GM12878 (cell line): ENCODE measurements around the gene EPGN. TPM values are rescaled to one million over a fixed set of nuclear protein-coding genes. Genes with fewer than 3 reads are reported as not detected.

ENCODE experiments used
- ATAC-seq: fragments of 200-7000 bp; cut with Tn5 transposase; 3 replicates; pipeline ENCODE4 v1.9.1; 2020; ENCODE audit warnings: mild to moderate bottlenecking, moderate library complexity
- BruUV-seq: library from RNA; stranded (reverse); fragments of 400-500 nt; replicated peaks from 2 replicates; lab custom pipeline; 2021; lab: Mats Ljungman, UMichigan
- CTCF ChIA-PET: fragments of 300-600 bp; sonication (Branson Sonifier 250); formaldehyde crosslinking; extraction: SDS; loops from one replicate; lab custom pipeline; 2021; ENCODE audit warnings: inconsistent platforms; lab: Yijun Ruan, JAX
- POLR2A ChIA-PET: fragments of 350-600 bp; formaldehyde crosslinking; extraction: SDS; loops from one replicate; lab custom pipeline; 2021; ENCODE audit warnings: inconsistent platforms; lab: Charles Lee
- RAD21 ChIA-PET: fragments of 300-600 bp; sonication (Branson Sonifier 250); formaldehyde crosslinking; loops from one replicate; lab custom pipeline; 2023; ENCODE audit warnings: antibody characterized with exemption; ENCODE audit not compliant: unreplicated experiment; lab: Charles Lee
- SMC1A ChIA-PET: fragments of 300-600 bp; sonication (Branson Sonifier 250); formaldehyde crosslinking; loops from one replicate; lab custom pipeline; 2023; ENCODE audit not compliant: unreplicated experiment, uncharacterized antibody; lab: Charles Lee
- DNase-seq: peaks from one replicate; pipeline ENCODE4 v3.0.0-alpha.2; 2011; ENCODE audit warnings: low read depth, low spot score
- FAIRE-seq: peaks from 3 replicates; lab custom pipeline; 2011; peaks lifted over from hg19 to GRCh38; lab: Jason Lieb, UNC
- H2AFZ ChIP-seq: 2 replicates; pipeline ENCODE4 v1.6.0; 2011; ENCODE audit warnings: low read depth, low read length, control low read depth; ENCODE audit not compliant: control insufficient read depth
- H3K27ac ChIP-seq: 2 replicates; pipeline ENCODE4 v1.5.1; 2011; ENCODE audit warnings: control low read depth; ENCODE audit not compliant: control insufficient read depth, insufficient read depth
- H3K27me3 ChIP-seq, 2 experiments: replicated peaks in 1 of 2; 2 replicates each; pipeline versions ENCODE4 v1.6.0 to v1.6.1; 2011; ENCODE audit warnings: low read length in 1 of 2; ENCODE audit not compliant: control insufficient read depth in 2 of 2, insufficient read depth in 2 of 2
- H3K36me3 ChIP-seq, 2 experiments: 2 replicates each; pipeline ENCODE4 v1.5.1; 2011; ENCODE audit warnings: low read length in 1 of 2; ENCODE audit not compliant: control insufficient read depth in 2 of 2, insufficient read depth in 2 of 2
- H3K4me1 ChIP-seq: 2 replicates; pipeline ENCODE4 v1.6.1; 2011; ENCODE audit warnings: mild to moderate bottlenecking, low read length, moderate library complexity, mixed read lengths; ENCODE audit not compliant: control insufficient read depth, insufficient read depth
- H3K4me2 ChIP-seq: 2 replicates; pipeline ENCODE4 v1.6.0; 2011; ENCODE audit warnings: control low read depth; ENCODE audit not compliant: control insufficient read depth, insufficient read depth
- H3K4me3 ChIP-seq: fragments of 200-600 bp; sonication (generic); 2 replicates; pipeline ENCODE4 v1.5.1; 2016
- H3K79me2 ChIP-seq: 2 replicates; pipeline ENCODE4 v1.6.0; 2011; ENCODE audit warnings: low read length; ENCODE audit not compliant: control insufficient read depth, insufficient read depth
- H3K9ac ChIP-seq: 2 replicates; pipeline ENCODE4 v1.8.0; 2011; ENCODE audit warnings: low read length, control low read depth, mixed read lengths; ENCODE audit not compliant: control insufficient read depth, insufficient read depth
- H3K9me3 ChIP-seq: replicated peaks from 3 replicates; pipeline ENCODE4 v1.5.1; 2011; ENCODE audit warnings: mild to moderate bottlenecking, low read length; ENCODE audit not compliant: control insufficient read depth, insufficient read depth
- H4K20me1 ChIP-seq: 2 replicates; pipeline ENCODE4 v1.6.0; 2011; ENCODE audit not compliant: control insufficient read depth, insufficient read depth
- FOXK2 ChIP-seq: fragments of 450-650 bp; IDR thresholded peaks from 2 replicates; pipeline ENCODE4 v1.6.1; 2017; ENCODE audit warnings: mild to moderate bottlenecking, moderate library complexity
- IKZF1 ChIP-seq: fragments of 450-650 bp; conservative IDR thresholded peaks from 2 replicates; pipeline ENCODE4 v1.6.1; 2017; ENCODE audit warnings: antibody characterized with exemption, mild to moderate bottlenecking
- JUND ChIP-seq: IDR thresholded peaks from 2 replicates; pipeline ENCODE4 v1.6.1; 2012; ENCODE audit warnings: low read depth, mild to moderate bottlenecking, low read length, improper control_type of control experiment, moderate library complexity
- POLR2AphosphoS2 ChIP-seq: IDR thresholded peaks from 2 replicates; pipeline ENCODE4 v1.6.1; 2011; ENCODE audit warnings: low read depth, mild to moderate bottlenecking, low read length, improper control_type of control experiment, moderate library complexity
- RAD21 ChIP-seq: IDR thresholded peaks from 2 replicates; pipeline ENCODE4 v1.6.1; 2011; ENCODE audit warnings: mild to moderate bottlenecking, low read depth, low read length, moderate library complexity; ENCODE audit not compliant: insufficient read depth
- SPI1 ChIP-seq: IDR thresholded peaks from 2 replicates; pipeline ENCODE4 v1.6.1; 2011; ENCODE audit warnings: low read depth, mild to moderate bottlenecking, low read length, moderate library complexity, borderline replicate concordance; ENCODE audit not compliant: insufficient read depth
- SUPT20H ChIP-seq: IDR thresholded peaks from 2 replicates; pipeline ENCODE4 v1.6.1; 2011; ENCODE audit warnings: low read depth, mild to moderate bottlenecking, low read length, moderate library complexity, borderline replicate concordance; ENCODE audit not compliant: control insufficient read depth
- TCF12 ChIP-seq: IDR thresholded peaks from 2 replicates; pipeline ENCODE4 v1.6.1; 2011; ENCODE audit warnings: low read depth, mild to moderate bottlenecking, low read length
- ZBED1 ChIP-seq: IDR thresholded peaks from 2 replicates; pipeline ENCODE4 v1.6.1; 2016; ENCODE audit warnings: borderline replicate concordance
- WGBS: methylation state at CpG from one replicate; pipeline ENCODE4 v1.1.6; 2016; ENCODE audit warnings: low lambda C conversion rate; ENCODE audit not compliant: insufficient replicate concordance, insufficient coverage; ENCODE audit errors: missing lambda C conversion rate; 5-methylcytosine and 5-hydroxymethylcytosine counted together
- in situ Hi-C: fragments of 300-500 bp; cut with MboI; formaldehyde crosslinking; loops from 9 replicates; pipeline ENCODE4 v1.14.3; 2018; ENCODE audit warnings: mixed read lengths
- intact Hi-C: fragments of 100-400 bp; cut with micrococcal nuclease; formaldehyde crosslinking; loops from one replicate; pipeline ENCODE4 v1.14.2; 2022; ENCODE audit not compliant: unreplicated experiment
- polyA plus RNA-seq, 11 experiments: library from polyadenylated mRNA; depleted of rRNA in 4 of 11; unstranded in 6 of 11; stranded (reverse) in 5 of 11; fragments of >200 nt; fragmentation: Nextera tagmentation in 4 of 11; fragmentation: Illumina TruSeq in 1 of 11; extraction: Ambion mirVana in 4 of 11; extraction: Trizol in 1 of 11; gene quantifications; 1 replicate in 1 of 11; 2 replicates in 10 of 11; pipeline versions ENCODE4 v1.2.1 to v1.2.3, GENCODE V29; 2011 to 2016; ENCODE audit warnings: inconsistent platforms in 2 of 11, missing spikeins in 2 of 11, low read depth in 1 of 11
- total RNA-seq, 4 experiments: library from RNA; depleted of rRNA in 3 of 4; stranded (reverse); fragments of >200 nt in 3 of 4; fragmentation: Illumina TruSeq in 1 of 4; extraction: Trizol in 1 of 4; gene quantifications; 2 replicates each; pipeline versions ENCODE4 v1.2.1 to v1.2.3, GENCODE V29; 2013 to 2021
- TF ChIP-seq, protein P1 (sequence below): fragments of 450-650 bp; conservative IDR thresholded peaks from 2 replicates; pipeline ENCODE4 v1.6.1; 2017; ENCODE audit warnings: mild to moderate bottlenecking, moderate library complexity
- TF ChIP-seq, protein P2 (sequence below), 3 experiments: IDR thresholded peaks in 2 of 3; conservative IDR thresholded peaks in 1 of 3; 2 replicates each; pipeline ENCODE4 v1.5.1; 2011; ENCODE audit warnings: low read depth in 3 of 3, low read length in 3 of 3, mild to moderate bottlenecking in 3 of 3, control low read depth in 2 of 3, moderate library complexity in 2 of 3, inconsistent platforms in 1 of 3, mixed read lengths in 1 of 3; ENCODE audit not compliant: control insufficient read depth in 2 of 3, insufficient read depth in 1 of 3; ENCODE audit errors: extremely low read depth in 1 of 3
- TF ChIP-seq, protein P3 (sequence below): IDR thresholded peaks from 2 replicates; pipeline ENCODE4 v1.6.1; 2011; ENCODE audit warnings: low read depth, mild to moderate bottlenecking, low read length, moderate library complexity, borderline replicate concordance; ENCODE audit errors: extremely low read depth
- TF ChIP-seq, protein P4 (sequence below): fragments of 450-650 bp; IDR thresholded peaks from 2 replicates; pipeline ENCODE4 v1.6.1; 2016; ENCODE audit warnings: mild to moderate bottlenecking, moderate library complexity, borderline replicate concordance

EPGN gene
- total and polyA plus RNA-seq, 10 of the 15 experiments (the other 5 are each of a cell fraction or from before 2014, with no cell fraction given) = 0.06 to 0.54 (median 0.28) TPM; not detected in 6

DNA sequence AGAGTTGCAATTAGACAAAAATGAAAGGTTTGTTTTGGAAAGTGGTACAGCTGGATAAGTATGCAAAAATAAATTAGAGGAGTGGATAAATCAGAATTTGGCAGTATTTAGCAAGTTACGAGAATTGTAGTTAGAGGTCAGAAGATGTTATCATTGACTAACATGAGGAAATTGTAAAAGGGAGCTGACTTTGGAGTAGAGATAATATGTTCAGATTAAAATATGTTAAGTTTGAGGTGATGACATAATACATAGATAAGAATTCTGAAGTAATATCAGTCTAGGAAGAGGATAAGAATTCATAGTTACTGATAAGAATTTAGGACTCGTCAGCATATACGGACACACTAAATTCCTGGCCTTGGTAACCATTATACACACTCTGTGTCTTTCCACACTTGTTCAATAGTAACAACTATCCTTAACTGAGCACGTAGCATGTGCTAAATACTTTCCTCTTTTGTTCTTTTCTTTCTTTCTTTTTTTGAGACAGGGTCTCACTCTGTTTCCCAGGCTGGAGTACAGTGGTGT is 4.1 kb upstream of the EPGN start (continued):
- no peak for TF ChIP-seq POLR2AphosphoS2
- TF ChIP-seq, protein P1, sequence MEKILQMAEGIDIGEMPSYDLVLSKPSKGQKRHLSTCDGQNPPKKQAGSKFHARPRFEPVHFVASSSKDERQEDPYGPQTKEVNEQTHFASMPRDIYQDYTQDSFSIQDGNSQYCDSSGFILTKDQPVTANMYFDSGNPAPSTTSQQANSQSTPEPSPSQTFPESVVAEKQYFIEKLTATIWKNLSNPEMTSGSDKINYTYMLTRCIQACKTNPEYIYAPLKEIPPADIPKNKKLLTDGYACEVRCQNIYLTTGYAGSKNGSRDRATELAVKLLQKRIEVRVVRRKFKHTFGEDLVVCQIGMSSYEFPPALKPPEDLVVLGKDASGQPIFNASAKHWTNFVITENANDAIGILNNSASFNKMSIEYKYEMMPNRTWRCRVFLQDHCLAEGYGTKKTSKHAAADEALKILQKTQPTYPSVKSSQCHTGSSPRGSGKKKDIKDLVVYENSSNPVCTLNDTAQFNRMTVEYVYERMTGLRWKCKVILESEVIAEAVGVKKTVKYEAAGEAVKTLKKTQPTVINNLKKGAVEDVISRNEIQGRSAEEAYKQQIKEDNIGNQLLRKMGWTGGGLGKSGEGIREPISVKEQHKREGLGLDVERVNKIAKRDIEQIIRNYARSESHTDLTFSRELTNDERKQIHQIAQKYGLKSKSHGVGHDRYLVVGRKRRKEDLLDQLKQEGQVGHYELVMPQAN = no peak
- TF ChIP-seq, protein P2, sequence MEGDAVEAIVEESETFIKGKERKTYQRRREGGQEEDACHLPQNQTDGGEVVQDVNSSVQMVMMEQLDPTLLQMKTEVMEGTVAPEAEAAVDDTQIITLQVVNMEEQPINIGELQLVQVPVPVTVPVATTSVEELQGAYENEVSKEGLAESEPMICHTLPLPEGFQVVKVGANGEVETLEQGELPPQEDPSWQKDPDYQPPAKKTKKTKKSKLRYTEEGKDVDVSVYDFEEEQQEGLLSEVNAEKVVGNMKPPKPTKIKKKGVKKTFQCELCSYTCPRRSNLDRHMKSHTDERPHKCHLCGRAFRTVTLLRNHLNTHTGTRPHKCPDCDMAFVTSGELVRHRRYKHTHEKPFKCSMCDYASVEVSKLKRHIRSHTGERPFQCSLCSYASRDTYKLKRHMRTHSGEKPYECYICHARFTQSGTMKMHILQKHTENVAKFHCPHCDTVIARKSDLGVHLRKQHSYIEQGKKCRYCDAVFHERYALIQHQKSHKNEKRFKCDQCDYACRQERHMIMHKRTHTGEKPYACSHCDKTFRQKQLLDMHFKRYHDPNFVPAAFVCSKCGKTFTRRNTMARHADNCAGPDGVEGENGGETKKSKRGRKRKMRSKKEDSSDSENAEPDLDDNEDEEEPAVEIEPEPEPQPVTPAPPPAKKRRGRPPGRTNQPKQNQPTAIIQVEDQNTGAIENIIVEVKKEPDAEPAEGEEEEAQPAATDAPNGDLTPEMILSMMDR (IDR thresholded peaks at IDR 0.05 in 2 of 3, conservative IDR thresholded peaks at IDR 0.05 in 1 of 3; ENCODE audit: control insufficient read depth in 2 of 3, extremely low read depth in 1 of 3, insufficient read depth in 1 of 3, low read depth in 3 of 3, low read length in 3 of 3) = no peak
- TF ChIP-seq JUND = no peak

DNA sequence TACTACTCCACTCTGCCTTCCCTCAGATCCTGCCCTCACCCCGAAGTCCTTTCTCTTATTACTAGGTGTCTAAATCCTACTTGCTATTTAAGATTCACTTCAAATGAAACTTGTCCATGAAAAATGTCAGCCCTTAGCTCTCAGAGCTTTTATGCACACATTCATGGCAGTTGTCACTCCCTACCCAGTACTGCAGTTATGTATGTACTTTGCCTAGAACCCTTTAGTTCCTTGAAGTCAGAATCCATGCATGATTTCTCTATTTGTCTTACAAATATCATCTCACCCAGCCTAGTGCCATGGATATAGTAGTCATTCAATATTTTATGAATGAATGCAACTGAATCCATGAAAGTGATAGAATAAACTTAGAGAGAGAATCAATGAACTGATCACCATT is 3.3 kb upstream of the EPGN start:
- Histone ChIP-seq H3K4me3 (no peak overlapping the region), H4K20me1 (no peaks in the 10 kb centered on the region), H3K36me3 (no peaks in the 10 kb centered on the region), H3K4me2 (no peak overlapping the region), H3K27ac (no peak overlapping the region), H3K79me2 (no peaks in the 10 kb centered on the region), H3K27me3 (no peaks in the 10 kb centered on the region), H3K9me3 (no peaks in the 10 kb centered on the region), H3K4me1 (no peaks in the 10 kb centered on the region), H3K9ac (no peak overlapping the region), H2AFZ (no peak overlapping the region)
- 46% methylated on average over 1 of the region's 1 CpG for WGBS
- ATAC-seq (no peak), DNase-seq (no peak), FAIRE-seq (no peak)
- ChIA-PET CTCF (interaction anchor here (1.2 to 6.2 kb wide), 4 partner anchors 15 to 116 kb away, joined by 6 to 31 read pairs (median 7); no protein-coding TSS in a partner anchor), POLR2A (no interaction called here), RAD21 (interaction anchor here (1.3 to 2.9 kb wide), 2 partner anchors 80 to 116 kb away, joined by 4 to 5 read pairs; no protein-coding TSS in a partner anchor), SMC1A (interaction anchor here (1.6 kb wide), 2 partner anchors 80 to 114 kb away, joined by 3 read pairs; no protein-coding TSS in a partner anchor)
- intact Hi-C loops (no loop called here), in situ Hi-C loops (no loop called here)
- no TSS peak for BruUV-seq
- TF ChIP-seq, protein P3, sequence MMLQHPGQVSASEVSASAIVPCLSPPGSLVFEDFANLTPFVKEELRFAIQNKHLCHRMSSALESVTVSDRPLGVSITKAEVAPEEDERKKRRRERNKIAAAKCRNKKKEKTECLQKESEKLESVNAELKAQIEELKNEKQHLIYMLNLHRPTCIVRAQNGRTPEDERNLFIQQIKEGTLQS = no peak
- TF ChIP-seq ZBED1 (no peak), RAD21 (no peak), IKZF1 (no peak), FOXK2 (no peak), SPI1 (no peak), TCF12 (no peak), SUPT20H (no peak)
- TF ChIP-seq, protein P4, sequence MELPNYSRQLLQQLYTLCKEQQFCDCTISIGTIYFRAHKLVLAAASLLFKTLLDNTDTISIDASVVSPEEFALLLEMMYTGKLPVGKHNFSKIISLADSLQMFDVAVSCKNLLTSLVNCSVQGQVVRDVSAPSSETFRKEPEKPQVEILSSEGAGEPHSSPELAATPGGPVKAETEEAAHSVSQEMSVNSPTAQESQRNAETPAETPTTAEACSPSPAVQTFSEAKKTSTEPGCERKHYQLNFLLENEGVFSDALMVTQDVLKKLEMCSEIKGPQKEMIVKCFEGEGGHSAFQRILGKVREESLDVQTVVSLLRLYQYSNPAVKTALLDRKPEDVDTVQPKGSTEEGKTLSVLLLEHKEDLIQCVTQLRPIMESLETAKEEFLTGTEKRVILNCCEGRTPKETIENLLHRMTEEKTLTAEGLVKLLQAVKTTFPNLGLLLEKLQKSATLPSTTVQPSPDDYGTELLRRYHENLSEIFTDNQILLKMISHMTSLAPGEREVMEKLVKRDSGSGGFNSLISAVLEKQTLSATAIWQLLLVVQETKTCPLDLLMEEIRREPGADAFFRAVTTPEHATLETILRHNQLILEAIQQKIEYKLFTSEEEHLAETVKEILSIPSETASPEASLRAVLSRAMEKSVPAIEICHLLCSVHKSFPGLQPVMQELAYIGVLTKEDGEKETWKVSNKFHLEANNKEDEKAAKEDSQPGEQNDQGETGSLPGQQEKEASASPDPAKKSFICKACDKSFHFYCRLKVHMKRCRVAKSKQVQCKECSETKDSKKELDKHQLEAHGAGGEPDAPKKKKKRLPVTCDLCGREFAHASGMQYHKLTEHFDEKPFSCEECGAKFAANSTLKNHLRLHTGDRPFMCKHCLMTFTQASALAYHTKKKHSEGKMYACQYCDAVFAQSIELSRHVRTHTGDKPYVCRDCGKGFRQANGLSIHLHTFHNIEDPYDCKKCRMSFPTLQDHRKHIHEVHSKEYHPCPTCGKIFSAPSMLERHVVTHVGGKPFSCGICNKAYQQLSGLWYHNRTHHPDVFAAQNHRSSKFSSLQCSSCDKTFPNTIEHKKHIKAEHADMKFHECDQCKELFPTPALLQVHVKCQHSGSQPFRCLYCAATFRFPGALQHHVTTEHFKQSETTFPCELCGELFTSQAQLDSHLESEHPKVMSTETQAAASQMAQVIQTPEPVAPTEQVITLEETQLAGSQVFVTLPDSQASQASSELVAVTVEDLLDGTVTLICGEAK = no peak
